22Rv1 (cell line): ENCODE measurements around the gene NBEA.

Experiments
- ZFX ChIP-seq: fragments of 450-650 bp; IDR thresholded peaks from 2 replicates; pipeline ENCODE4 v1.6.1; 2017; ENCODE audit warnings: antibody characterized with exemption, borderline replicate concordance
- TF ChIP-seq, protein P1 (sequence below): fragments of 450-650 bp; IDR thresholded peaks from 2 replicates; pipeline ENCODE4 v1.5.1; 2017; ENCODE audit warnings: mild to moderate bottlenecking

- TF ChIP-seq, protein P1, sequence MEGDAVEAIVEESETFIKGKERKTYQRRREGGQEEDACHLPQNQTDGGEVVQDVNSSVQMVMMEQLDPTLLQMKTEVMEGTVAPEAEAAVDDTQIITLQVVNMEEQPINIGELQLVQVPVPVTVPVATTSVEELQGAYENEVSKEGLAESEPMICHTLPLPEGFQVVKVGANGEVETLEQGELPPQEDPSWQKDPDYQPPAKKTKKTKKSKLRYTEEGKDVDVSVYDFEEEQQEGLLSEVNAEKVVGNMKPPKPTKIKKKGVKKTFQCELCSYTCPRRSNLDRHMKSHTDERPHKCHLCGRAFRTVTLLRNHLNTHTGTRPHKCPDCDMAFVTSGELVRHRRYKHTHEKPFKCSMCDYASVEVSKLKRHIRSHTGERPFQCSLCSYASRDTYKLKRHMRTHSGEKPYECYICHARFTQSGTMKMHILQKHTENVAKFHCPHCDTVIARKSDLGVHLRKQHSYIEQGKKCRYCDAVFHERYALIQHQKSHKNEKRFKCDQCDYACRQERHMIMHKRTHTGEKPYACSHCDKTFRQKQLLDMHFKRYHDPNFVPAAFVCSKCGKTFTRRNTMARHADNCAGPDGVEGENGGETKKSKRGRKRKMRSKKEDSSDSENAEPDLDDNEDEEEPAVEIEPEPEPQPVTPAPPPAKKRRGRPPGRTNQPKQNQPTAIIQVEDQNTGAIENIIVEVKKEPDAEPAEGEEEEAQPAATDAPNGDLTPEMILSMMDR = no peak
- TF ChIP-seq ZFX = no peak
Measured at GRCh38 chr13:35711909-35712308, 769.8 kb downstream of the NBEA start.
